ENCODE data around the gene GPR143. TPM values are rescaled to one million over a fixed set of nuclear protein-coding genes. Genes with fewer than 3 reads are reported as not detected.

Gene GPR143
- polyA plus RNA-seq, 2 of the 4 experiments (the other 2 are of a cell fraction): not detected

- TF ChIP-seq, protein P1, sequence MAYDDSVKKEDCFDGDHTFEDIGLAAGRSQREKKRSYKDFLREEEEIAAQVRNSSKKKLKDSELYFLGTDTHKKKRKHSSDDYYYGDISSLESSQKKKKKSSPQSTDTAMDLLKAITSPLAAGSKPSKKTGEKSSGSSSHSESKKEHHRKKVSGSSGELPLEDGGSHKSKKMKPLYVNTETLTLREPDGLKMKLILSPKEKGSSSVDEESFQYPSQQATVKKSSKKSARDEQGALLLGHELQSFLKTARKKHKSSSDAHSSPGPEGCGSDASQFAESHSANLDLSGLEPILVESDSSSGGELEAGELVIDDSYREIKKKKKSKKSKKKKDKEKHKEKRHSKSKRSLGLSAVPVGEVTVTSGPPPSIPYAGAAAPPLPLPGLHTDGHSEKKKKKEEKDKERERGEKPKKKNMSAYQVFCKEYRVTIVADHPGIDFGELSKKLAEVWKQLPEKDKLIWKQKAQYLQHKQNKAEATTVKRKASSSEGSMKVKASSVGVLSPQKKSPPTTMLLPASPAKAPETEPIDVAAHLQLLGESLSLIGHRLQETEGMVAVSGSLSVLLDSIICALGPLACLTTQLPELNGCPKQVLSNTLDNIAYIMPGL (CRISPR knock-in tag; IDR thresholded peaks at IDR 0.05; ENCODE audit: borderline replicate concordance): no peak
- TF ChIP-seq KDM1A (IDR thresholded peaks at IDR 0.05; ENCODE audit: low read depth): no peak
These were observed 55.3 kb downstream of the GPR143 start (continued) for GRCh38 chrX:9710332-9710731.

DNA sequence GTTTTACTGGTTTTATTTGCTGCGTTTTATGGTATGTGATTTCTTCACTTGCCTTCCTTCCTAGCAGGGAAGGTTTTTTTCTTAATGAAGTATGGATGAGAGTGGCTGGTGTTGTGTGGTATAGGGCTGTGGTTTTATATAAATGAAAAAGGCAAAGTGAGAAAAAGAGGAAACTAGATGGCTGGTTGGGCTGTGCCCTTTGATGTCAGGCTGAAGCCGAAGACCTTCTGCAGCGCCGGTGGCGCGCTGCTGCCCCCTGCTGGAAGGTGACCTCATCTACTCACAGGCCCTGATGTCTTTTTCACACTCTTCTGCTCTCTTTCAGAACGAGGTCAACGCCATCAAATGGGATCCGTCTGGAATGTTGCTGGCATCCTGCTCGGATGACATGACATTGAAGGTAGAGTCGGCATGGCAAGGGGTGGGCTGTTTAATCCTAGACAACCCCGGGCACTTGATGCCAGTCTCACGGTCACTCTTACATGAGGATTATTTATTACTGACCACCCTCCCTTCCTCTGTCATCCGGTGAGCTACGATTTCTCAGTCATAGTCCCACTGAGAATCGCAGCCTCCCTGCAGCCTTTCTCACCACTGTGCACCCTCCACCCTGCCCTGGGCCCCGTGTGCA, 56.6 kb downstream of the GPR143 start:
- Histone ChIP-seq H3K9me3 (peaks cover 8% of the 10 kb centered on the region; the same call in 2 of the 3 replicates), H3K4me2 (no peak overlapping the region), H3K27ac (0 out of 6 replicates have a peak overlapping the region, but pooled peaks of 1 of the 2 experiments have one; percentile 53), H3K4me1 (no peaks in the 10 kb centered on the region), H3K4me3 (no peak overlapping the region)
- DNase-seq (ENCODE audit: low read depth in 1 of 2, low spot score in 1 of 2) (peak; percentile 64), FAIRE-seq (peak; percentile 96), ATAC-seq (peak; percentile 89 to 97)
- POLR2A ChIA-PET: no interaction called here
- TF ChIP-seq KDM5A (IDR thresholded peaks at IDR 0.05) (no peak), CHD2 (IDR thresholded peaks at IDR 0.05; ENCODE audit: low read length, partially characterized antibody) (no peak), ZC3H11A (IDR thresholded peaks at IDR 0.05) (no peak), RARB (CRISPR knock-in tag; IDR thresholded peaks at IDR 0.05) (no peak), SMC3 (IDR thresholded peaks at IDR 0.05) (peak; percentile 87), HDAC2 (IDR thresholded peaks at IDR 0.05) (no peak), MYC (IDR thresholded peaks at IDR 0.05; ENCODE audit: borderline replicate concordance, low read length) (no peak), RAD21 (conservative IDR thresholded peaks at IDR 0.05 in 1 of 2, IDR thresholded peaks at IDR 0.05 in 1 of 2) (peak; percentile 88 to 93), EHMT2 (IDR thresholded peaks at IDR 0.05; ENCODE audit: low read depth) (no peak)
- TF ChIP-seq, protein P2, sequence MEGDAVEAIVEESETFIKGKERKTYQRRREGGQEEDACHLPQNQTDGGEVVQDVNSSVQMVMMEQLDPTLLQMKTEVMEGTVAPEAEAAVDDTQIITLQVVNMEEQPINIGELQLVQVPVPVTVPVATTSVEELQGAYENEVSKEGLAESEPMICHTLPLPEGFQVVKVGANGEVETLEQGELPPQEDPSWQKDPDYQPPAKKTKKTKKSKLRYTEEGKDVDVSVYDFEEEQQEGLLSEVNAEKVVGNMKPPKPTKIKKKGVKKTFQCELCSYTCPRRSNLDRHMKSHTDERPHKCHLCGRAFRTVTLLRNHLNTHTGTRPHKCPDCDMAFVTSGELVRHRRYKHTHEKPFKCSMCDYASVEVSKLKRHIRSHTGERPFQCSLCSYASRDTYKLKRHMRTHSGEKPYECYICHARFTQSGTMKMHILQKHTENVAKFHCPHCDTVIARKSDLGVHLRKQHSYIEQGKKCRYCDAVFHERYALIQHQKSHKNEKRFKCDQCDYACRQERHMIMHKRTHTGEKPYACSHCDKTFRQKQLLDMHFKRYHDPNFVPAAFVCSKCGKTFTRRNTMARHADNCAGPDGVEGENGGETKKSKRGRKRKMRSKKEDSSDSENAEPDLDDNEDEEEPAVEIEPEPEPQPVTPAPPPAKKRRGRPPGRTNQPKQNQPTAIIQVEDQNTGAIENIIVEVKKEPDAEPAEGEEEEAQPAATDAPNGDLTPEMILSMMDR (IDR thresholded peaks at IDR 0.05): peak; percentile 80
- CTCF ChIA-PET: interaction anchor here (0.7 to 3.8 kb wide), 8 partner anchors 9 to 892 kb away, joined by 3 to 17 read pairs (median 4); no protein-coding TSS in a partner anchor
- 26% methylated on average over 16 of the region's 17 CpGs for WGBS (ENCODE audit: missing lambda C conversion rate)

GRCh38 chrX:9708086-9708485, 57.6 kb downstream of the GPR143 start:
- peaks cover 8% of the 10 kb centered on the region; the same call in 2 of the 3 replicates for H3K9me3 ChIP-seq
- ChIA-PET CTCF (interaction anchor here (0.6 to 3.8 kb wide), 11 partner anchors 8 to 956 kb away, joined by 3 to 17 read pairs (median 3); no protein-coding TSS in a partner anchor), POLR2A (no interaction called here)
- 78% methylated on average over 10 of the region's 10 CpGs for WGBS (ENCODE audit: missing lambda C conversion rate)
- no peak; a peak in 1 of 6 replicates for ATAC-seq
- H3K4me2 ChIP-seq: no peak overlapping the region
- H3K4me1 ChIP-seq: no peaks in the 10 kb centered on the region
- no peak for FAIRE-seq
- no peak overlapping the region for H3K27ac ChIP-seq
- H3K4me3 ChIP-seq: no peak overlapping the region
- no peak for DNase-seq (ENCODE audit: low read depth in 1 of 2, low spot score in 1 of 2)
- TF ChIP-seq MAX (IDR thresholded peaks at IDR 0.05) (no peak), ZNF302 (CRISPR knock-in tag; IDR thresholded peaks at IDR 0.05) (no peak), PHF8 (IDR thresholded peaks at IDR 0.05; ENCODE audit: borderline replicate concordance, low read depth) (no peak), USF2 (IDR thresholded peaks at IDR 0.05) (no peak), GATA3 (IDR thresholded peaks at IDR 0.05; ENCODE audit: borderline replicate concordance) (no peak), MYC (IDR thresholded peaks at IDR 0.05; ENCODE audit: borderline replicate concordance, low read length) (no peak)
